Glomerular endothelial cell (primary cell): Measurements from ENCODE around the gene PHLDB3. TPM values are rescaled to one million over a fixed set of nuclear protein-coding genes. Genes with fewer than 3 reads are reported as not detected.
"Not testable (repeated sequence)": the region's sequence is repeated elsewhere in the genome, so short reads cannot be mapped to it uniquely, and the experiment has no call there.

Experiments
- DNase-seq: peaks from one replicate; pipeline ENCODE4 v3.0.0-alpha.2; 2011; ENCODE audit warnings: low read depth, low spot score; ENCODE audit errors: extremely low read depth
- total RNA-seq: library from RNA; depleted of rRNA; stranded (reverse); fragments of >200 nt; gene quantifications from 2 replicates; pipeline ENCODE4 v1.2.3, GENCODE V29; 2015

Gene PHLDB3
- total RNA-seq, 1 donor from 2014 or later = 8.2 TPM

DNA sequence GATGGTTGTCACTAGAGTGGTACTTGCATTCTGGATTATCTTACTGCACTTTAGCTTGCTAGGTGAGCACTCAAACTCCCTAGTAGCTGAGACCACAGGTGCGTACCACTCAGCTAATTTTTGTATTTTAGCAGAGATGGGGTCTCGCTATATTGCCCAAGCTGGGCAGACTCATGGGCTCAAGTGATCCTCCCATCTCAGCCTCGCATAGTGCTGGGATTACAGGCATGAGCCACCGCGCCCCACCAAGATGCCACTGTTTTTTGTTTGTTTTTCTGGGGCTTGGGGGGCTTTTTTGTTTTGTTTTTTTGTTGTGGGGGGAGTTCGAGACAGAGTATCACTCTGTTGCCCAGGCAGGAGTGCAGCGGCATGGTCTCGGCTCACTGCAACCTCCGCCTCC lies 56.9 kb downstream of the PHLDB3 start:
- no peak for DNase-seq

DNA sequence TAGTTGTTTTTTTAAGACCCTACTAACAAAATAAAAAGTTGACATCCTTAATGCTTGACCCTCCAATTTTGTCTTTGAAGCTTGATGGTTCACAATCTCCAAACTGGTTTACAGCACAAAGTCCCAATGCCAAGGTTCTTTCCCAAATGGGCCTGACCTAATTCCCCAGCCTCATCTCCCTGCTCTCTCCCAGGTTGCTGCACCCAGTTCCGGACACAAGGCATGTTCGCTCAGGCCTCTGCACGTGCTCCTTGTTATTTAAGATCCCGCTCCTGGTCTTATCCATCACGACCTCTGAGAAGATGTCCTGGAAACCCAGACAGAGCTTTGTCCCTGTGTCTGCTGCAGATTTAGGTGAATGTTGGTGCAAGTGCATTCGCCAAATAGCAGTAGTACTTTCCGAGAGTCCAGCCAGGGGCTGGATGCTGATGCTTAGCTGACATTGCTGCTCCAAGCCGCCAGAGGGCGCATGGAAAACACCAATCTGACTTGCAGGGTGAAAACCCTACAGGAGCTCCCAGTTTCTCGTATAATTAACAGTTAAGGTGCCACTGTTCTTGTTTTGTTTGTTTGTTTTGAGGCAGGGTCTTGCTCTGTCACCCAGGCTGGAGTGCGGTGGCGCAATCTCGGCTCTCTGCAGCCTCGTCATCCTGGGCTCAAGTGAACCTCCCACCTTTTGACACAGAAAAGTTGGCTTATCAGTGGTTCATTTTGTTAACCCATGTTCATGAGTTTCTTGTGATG lies 57.6 kb downstream of the PHLDB3 start:
- DNase-seq = no peak

DNA sequence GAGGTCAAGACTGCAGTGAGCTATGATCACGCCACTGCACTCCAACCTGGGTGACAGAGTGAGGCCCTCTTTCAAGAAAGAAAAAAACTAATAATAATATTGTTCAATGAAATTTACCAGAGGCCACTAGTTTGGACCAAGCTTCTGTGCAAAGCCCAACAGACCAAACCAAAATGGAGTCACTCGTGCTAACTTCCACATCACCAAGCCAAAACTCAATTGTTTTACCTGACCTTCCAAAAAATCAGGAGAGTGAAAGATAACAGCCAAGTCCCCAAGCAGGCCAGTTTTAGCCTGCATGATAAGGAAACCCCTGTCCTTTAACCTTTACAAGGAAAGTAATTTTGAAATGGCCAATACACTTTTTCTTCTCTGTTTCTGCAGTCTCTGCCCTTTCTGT lies 59.1 kb downstream of the PHLDB3 start:
- no peak for DNase-seq

DNA sequence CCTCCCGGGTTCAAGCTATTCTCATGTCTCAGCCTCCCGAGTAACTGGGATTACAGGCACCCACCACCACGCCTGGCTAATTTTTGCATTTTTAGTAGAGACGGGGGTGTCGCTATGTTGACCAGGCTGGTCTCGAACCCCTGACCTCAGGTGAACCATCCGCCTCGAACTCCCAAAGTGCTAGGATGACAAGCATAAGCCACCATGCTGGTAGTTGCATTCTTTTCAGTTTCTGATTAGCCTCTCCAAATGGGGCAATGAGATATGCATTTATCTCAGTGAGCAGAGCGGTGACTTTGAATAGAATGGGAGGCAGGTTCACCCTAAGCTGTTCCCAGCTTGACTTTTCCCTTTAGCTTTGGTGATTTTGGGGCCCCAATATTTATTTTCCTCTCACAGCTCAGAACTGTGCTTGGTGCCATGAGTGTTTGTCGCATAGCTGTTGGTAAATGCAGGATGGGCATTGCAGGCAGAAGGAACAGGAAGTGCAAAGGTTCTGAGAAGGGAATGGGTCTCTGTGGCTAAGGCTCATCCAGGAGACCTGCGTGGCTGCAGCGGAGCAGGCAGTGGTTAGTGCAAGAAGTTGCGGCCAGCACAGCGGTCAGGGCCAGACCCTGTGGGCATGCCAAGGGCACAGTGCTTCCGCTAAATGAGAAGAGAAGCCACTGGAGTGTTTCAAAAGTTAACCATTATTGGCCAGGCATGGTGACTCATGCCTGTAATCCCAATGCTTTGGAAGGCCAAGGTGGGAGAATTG lies 59.8 kb downstream of the PHLDB3 start:
- DNase-seq = no peak

DNA sequence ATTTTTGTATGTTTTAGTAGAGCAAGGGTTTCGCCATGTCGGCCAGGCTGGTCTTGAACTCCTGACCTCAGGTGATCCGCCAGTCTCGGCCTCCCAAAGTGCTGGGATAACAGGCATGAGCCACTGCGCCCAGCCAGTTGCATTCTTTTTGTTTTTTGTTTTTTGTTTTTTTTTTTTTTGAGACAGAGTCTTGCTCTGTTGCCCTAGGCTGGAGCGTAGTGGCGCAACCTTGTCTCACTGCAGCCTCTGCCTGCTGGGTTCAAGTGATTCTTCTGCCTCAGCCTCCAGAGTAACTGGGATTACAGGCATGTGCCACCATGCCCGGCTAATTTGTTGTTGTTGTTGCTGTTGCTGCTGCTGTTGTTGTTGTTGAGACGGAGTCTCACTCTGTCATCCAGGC lies 60.5 kb downstream of the PHLDB3 start:
- not testable (repeated sequence) for DNase-seq

DNA sequence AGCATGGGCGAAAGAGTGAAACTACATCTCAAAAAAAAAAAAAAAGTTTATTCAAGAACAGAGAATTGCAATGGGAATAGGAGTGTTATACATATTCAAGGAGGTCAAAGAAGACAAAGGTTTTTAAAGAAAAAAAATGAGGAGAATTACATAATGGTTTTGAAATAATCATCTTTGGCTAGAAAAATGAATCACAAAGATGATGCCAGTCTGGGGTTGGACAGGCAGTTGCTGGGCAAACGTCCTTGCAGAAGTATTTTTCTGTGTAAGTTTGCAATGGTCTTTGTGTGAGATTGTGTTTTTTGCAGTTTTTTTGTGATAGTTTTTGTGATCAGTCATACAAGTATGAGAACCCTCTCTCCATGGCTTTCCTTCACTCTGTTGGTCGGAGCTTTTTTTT lies 62.8 kb downstream of the PHLDB3 start:
- no peak for DNase-seq

DNA sequence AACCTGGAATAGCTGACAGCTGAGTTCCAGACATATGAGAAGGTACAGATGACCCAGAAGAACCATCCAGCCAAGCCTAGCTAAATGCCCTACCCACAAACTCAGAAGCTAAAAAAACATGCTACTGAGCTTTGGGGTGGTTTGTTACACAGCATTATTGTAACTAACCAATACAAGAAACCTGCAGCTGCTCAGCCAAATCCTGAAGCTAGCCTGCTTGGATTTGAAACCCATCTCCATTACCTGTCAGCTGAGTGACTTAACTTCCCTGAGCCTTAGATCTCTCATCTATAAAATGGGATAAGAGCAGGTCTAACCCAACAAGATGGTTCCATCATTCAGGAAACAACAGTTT lies 64.9 kb downstream of the PHLDB3 start:
- no peak for DNase-seq

DNA sequence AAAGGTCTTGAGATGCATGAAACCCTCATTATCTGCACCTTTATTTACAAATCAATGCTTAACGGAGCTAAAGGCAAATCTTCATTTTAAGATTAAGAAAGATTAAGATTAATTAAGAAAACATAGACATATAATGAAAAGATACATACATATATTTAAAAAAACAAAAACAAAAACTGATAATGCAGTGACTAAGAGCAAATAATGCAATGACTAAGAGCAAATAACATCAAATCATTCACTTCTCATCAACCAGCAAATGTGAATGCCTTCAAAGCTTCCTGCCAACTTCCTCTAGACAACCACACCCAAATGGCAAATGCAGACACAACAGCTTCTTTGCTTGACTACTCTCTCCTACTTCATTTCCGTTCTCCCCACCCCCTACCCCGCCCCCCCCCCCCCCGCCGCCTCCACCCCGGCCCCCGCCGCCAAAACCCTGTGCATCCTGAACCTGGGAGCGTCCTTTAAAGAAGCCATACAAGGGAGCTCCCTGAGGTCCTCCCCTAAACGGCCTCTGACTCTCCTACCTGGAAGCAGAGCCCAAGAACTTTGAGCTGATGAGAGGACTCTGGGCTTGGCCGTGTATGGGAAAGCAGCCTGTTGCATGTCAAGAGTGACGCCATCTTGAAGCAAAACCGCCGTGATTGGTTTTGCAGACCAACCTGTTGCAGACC lies 65.4 kb downstream of the PHLDB3 start:
- no peak for DNase-seq

DNA sequence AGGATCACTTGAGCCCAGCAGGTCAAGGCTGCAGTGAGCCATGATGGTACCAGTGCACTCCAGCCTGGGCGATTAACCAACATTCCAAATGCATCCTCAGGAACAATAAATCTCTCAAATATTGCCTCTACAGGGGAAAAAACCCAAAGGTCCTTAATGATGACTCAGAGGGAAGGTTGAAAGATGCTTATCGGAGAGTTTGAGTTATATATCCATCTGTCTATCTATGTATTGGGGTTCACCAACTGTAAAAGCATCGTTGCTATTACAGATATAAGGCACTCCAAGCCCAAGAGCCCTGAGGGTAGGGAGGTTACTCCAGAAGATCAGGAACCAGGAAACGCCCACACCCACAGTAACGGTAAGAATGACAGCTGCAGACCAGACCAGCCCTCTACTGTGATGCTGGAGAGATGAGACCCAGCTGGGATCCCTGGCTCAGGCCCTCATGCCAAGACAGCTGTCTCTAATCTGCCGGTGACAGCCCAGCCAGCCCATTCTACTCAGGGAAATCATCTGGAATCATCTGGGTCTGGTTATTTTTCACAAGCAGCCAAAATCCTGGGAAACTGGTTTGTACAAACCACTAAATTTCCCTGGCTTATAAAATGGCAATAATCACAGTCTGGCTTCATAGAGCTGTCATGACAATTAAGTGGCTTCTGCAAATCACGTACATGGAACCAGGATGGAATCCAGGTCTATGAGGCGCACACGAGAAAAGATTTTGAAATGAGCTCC lies 66.1 kb downstream of the PHLDB3 start:
- DNase-seq = no peak

DNA sequence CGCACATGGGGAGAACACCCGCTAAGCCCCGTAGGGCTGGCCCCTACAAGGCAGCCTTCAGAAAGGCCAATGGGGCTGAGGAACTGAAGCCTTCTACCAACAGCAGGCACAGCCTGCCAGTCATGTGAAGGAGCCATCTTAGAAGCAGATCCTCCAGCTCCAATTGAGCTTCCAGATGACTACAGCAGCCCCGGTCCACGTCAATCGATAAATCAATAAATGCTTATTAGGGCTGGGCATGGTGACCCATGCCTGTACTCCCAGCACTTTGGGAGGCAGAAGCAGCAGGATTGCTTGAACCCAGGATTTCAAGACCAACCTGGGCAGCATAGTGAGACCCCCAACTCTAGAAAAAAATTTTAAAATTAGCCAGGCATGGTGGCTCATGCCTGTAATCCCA lies 66.8 kb downstream of the PHLDB3 start:
- DNase-seq = no peak

DNA sequence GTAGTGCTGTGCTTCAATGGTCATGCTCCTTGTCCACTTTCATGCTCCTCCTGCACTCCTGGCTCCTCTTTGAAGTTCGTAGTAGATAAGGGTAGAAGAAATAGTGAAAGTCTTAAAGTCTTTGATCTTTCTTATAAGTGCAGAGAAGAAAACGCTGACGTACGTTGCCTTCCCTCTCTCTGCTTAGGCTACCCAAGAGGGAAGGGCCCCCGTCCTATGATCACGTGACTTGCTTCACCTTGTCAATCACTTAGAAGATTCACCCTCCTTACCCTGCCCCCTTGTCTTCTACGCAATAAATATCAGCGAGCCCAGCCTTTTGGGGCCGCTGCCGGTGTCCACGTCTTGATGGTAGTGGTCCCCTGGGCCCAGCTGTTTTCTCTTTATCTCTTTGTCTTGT lies 67.3 kb downstream of the PHLDB3 start:
- not testable (repeated sequence) for DNase-seq

DNA sequence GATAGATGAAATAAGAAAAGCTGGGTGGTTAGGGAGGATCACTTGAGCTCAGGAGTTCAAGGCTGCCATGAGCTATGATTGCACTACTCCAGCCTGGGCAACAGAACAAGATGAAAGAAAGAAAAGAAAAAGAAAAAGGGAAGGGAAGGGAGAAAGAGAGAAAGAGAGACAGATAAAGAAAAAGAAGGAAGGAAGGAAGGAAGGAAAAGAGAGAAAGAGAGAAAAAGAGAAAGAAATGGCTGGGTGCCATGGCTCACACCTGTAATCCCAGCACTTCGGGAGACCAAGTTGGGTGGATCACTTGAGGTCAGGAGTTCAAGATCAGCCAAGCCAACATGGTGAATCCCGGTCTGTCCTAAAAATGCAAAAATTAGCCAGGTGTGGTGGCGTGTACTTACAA lies 68.8 kb downstream of the PHLDB3 start:
- DNase-seq = no peak

DNA sequence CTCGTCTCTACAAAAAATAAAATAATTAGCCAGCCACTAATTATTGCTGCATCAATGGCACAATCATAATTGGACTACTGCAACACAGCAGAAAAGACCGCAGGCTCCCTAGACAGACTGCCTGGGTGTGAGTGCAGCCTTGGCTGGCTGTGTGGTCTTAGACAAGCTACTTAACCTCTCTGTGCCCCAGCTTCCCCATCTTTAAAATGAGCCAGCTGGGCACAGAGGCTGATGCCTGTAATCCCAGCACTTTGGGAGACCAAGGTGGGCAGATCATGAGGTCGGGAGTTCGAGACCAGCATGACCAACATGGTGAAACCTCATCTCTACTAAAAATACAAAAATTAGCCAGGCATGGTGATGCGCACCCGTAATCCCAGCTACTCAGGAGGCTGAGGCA lies 70.9 kb downstream of the PHLDB3 start:
- DNase-seq = no peak

DNA sequence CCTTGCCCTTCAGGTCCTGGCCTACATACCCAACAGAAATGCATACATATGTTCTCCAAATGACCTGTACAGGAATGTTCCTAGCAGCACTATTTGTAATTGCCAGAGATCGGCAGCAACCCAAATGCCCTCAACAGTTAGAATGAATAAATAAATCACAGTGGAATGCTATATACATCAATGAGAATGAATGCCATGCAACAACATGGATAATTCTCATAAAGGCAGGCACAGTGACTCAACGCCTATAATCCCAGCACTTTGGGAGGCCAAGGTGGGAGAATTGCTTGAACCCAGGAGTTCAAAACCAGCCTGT lies 71.2 kb downstream of the PHLDB3 start:
- DNase-seq = no peak

DNA sequence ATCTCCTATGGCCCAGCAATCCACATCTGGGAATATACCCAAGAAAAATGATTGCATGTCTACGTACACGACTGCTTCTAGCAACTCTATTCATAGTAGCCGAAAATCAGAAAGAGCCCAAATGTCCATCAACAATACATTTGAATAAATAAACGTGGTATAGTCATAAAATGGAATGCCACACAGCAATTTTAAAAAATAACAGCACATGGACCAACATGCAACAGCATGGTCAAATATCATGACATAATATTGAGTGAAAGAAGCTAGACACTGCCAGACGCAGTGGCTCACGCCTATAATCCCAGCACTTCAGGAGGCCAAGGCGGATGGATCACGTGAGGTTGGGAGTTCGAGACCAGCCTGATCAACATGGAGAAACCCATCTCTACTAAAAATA lies 73.6 kb downstream of the PHLDB3 start:
- no peak for DNase-seq

DNA sequence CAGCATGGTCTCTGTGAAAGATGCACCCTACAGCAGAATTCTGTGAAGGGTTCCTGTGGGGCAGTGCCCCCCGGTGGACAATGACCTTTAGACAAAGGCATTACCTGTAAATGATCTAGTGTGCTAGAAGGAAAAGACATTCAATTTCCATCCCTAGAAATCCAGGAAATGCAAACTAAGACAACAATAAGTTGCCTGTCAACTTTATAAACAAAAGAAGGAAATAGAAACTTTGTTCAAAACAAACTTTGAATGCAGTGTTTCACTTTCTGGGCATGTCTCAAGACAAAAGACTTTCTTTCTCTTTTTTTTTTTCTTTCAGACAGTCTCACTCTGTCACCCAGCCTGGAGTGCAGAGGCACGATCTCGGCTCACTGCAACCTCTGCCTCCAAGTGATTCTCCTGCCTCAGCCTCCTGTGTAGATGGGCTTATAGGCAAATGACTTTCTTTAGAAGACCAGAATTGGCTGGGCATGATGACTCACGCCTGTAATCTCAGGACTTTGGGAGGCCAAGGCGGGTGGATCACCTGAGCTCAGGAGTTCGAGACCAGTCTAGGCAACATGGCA lies 74.3 kb downstream of the PHLDB3 start:
- no peak for DNase-seq

DNA sequence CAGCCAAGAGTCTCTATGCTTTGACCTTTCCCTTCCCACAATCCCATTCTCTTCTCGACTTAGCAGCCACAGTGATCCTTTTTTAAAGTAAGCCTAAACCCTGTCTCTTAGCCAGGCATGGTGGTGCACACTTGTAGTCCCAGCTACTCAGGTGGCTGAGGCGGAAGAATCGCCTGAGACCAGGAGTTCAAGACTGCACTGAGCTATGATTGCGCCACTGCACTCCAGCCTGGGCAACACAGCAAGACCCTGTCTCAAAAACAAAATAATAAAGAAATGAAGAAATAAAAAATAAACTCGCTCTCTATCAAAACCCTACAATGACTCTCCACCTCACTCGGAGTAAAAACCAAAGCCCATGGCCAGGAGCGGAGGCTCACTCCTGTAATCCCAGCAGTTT lies 75.2 kb downstream of the PHLDB3 start:
- DNase-seq = no peak

DNA sequence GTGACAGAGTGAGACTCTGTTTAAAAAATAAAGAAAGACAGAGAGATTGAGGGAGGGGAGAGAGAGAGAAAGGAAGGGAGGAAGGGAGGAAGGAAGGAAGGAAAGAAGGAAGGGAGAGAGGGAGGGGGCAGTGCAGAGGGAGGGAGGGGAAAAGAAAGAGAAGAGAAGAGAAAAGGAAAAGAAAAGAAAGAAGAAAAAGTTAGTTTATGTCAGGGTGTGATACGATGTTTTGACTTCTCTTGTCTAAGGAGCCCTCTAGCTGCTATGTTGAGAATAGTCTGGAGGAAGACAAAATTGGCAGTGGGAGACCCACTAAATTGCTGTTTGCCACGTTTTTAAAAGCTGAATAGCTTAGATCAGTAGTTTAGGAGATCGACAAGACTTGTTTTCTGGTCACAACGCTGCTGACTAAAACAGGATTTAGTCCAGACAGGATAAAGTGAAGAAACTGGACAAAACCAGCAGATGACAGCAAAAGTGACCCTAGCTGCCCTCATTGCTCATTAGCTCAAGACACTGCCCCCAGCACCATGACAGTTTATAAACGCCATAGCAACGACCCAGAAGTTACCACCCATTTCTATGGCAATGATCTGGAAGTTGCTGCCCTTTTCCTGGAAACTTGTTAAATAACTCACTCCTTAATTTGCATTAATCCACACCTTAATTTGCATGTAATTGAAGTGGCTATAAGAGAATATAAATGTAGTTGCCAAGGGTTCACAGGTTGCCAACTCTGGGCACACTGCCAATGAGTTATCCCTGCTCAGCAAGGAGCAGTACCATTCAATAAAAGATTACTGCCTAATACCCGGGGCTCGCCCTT lies 78.8 kb downstream of the PHLDB3 start:
- DNase-seq = no peak
